ENCODE data around the gene DENR. TPM values are rescaled to one million over a fixed set of nuclear protein-coding genes. Genes with fewer than 3 reads are reported as not detected.
A peak's percentile ranks its signal among the peaks of the same experiment; 100 is the strongest.

DENR gene
- polyA plus RNA-seq, 1 donor from 2014 or later = 85.1 TPM

GRCh38 chr12:122793685-122794106 lies 41.1 kb downstream of the DENR start:
- H3K36me3 ChIP-seq (ENCODE audit: insufficient read depth, low read length) = no peaks in the 10 kb centered on the region
- H3K9me2 ChIP-seq (ENCODE audit: insufficient read depth, low read length) = no peaks in the 10 kb centered on the region
- peak; percentile 83 for TF ChIP-seq CTCF (IDR thresholded peaks at IDR 0.05; ENCODE audit: poor library complexity, severe bottlenecking)
- TF ChIP-seq EP300 (conservative IDR thresholded peaks at IDR 0.05; ENCODE audit: poor library complexity, severe bottlenecking) = no peak
- TF ChIP-seq SMC3 (conservative IDR thresholded peaks at IDR 0.05; ENCODE audit: poor library complexity) = peak; percentile 84
- TF ChIP-seq MXI1 (conservative IDR thresholded peaks at IDR 0.05; ENCODE audit: poor library complexity, severe bottlenecking) = no peak
- no peak for TF ChIP-seq TAF1 (IDR thresholded peaks at IDR 0.05; ENCODE audit: low read depth)
- peak; percentile 81 for TF ChIP-seq RAD21 (conservative IDR thresholded peaks at IDR 0.05)
- TF ChIP-seq, protein P1, sequence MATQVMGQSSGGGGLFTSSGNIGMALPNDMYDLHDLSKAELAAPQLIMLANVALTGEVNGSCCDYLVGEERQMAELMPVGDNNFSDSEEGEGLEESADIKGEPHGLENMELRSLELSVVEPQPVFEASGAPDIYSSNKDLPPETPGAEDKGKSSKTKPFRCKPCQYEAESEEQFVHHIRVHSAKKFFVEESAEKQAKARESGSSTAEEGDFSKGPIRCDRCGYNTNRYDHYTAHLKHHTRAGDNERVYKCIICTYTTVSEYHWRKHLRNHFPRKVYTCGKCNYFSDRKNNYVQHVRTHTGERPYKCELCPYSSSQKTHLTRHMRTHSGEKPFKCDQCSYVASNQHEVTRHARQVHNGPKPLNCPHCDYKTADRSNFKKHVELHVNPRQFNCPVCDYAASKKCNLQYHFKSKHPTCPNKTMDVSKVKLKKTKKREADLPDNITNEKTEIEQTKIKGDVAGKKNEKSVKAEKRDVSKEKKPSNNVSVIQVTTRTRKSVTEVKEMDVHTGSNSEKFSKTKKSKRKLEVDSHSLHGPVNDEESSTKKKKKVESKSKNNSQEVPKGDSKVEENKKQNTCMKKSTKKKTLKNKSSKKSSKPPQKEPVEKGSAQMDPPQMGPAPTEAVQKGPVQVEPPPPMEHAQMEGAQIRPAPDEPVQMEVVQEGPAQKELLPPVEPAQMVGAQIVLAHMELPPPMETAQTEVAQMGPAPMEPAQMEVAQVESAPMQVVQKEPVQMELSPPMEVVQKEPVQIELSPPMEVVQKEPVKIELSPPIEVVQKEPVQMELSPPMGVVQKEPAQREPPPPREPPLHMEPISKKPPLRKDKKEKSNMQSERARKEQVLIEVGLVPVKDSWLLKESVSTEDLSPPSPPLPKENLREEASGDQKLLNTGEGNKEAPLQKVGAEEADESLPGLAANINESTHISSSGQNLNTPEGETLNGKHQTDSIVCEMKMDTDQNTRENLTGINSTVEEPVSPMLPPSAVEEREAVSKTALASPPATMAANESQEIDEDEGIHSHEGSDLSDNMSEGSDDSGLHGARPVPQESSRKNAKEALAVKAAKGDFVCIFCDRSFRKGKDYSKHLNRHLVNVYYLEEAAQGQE (IDR thresholded peaks at IDR 0.05; ENCODE audit: borderline replicate concordance) = no peak
- no peaks in the 10 kb centered on the region for H3K9me3 ChIP-seq (ENCODE audit: low read length)
- no peak overlapping the region for H3K27ac ChIP-seq (ENCODE audit: low read length)
- H2AFZ ChIP-seq (ENCODE audit: low read depth, low read length) = no peak overlapping the region
- H4K20me1 ChIP-seq (ENCODE audit: insufficient read depth) = no peaks in the 10 kb centered on the region
- H3K4me3 ChIP-seq (ENCODE audit: low read length) = no peak overlapping the region
- H3K4me2 ChIP-seq (ENCODE audit: low read length) = no peak overlapping the region
- no peaks in the 10 kb centered on the region for H3K27me3 ChIP-seq (ENCODE audit: insufficient read depth, low read depth, low read length)
- no peak overlapping the region for H3K9ac ChIP-seq (ENCODE audit: low read length)
- H3F3A ChIP-seq (ENCODE audit: insufficient read depth, low read length, poor library complexity, severe bottlenecking) = no peaks in the 10 kb centered on the region
- no peaks in the 10 kb centered on the region for H3K79me2 ChIP-seq (replicated peaks; ENCODE audit: insufficient read depth, low read length)

DNA sequence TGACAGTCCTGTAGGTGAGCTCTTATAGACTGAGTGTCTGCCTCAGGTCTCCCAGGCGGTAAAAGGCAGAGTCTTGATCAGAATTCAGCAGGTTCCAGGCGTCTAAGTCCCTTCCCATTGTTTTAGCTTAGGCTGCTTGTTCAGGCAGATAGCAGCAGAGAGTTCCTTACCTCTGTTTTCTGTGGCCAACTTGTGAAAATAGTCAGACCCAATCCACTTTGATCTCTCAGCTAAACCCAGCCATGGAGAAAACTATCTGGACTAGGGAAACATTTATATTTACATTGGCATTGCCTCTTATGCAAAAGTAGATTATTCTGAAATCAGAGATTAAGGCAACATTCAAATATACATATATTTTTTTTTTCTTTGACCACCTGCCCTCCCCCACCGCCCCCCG lies 43.2 kb downstream of the DENR start:
- Histone ChIP-seq H3K27me3 (ENCODE audit: insufficient read depth, low read depth, low read length) (no peaks in the 10 kb centered on the region), H3F3A (ENCODE audit: insufficient read depth, low read length, poor library complexity, severe bottlenecking) (no peaks in the 10 kb centered on the region)
- TF ChIP-seq POLR2AphosphoS5 (IDR thresholded peaks at IDR 0.05) = no peak

DNA sequence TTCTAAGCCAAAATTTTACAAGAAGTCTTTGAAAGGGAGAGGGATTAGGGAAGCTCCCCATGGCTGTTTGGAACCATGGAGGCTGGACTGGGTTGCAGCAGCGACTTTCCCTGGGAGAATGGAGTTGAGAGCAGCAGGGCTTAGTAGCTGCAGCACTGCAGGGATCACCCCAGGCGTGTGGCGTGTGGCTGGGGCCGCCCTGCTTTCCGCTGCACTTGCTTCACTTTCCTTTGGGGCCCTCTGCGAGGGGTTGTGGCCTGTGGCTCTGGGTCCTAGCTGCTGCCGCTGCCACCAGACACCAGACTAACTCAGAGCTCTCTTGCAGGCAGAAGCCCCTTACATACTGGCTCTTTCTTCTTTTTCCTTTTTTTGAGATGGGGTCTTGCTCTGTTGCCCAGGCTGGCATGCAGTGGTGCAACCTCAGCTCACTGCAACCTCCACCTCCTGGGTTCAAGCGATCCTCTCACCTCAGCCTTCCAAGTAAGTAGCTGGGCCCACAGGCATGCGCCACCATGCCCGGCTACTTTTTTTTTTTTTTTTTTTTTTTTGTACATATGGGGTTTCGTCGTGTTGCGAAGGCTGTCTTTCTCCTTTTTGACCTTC lies 47.1 kb downstream of the DENR start:
- Histone ChIP-seq H3K36me3 (ENCODE audit: insufficient read depth, low read length) (no peaks in the 10 kb centered on the region), H3K27ac (ENCODE audit: low read length) (no peak overlapping the region), H3K9me3 (ENCODE audit: low read length) (no peaks in the 10 kb centered on the region), H3K4me3 (ENCODE audit: low read length) (no peak overlapping the region), H3K27me3 (ENCODE audit: insufficient read depth, low read depth, low read length) (no peaks in the 10 kb centered on the region), H3K9me2 (ENCODE audit: insufficient read depth, low read length) (no peaks in the 10 kb centered on the region), H3K9ac (ENCODE audit: low read length) (no peak overlapping the region), H3K4me2 (ENCODE audit: low read length) (no peak overlapping the region), H4K20me1 (ENCODE audit: insufficient read depth) (no peaks in the 10 kb centered on the region), H3K79me2 (replicated peaks; ENCODE audit: insufficient read depth, low read length) (no peaks in the 10 kb centered on the region), H3F3A (ENCODE audit: insufficient read depth, low read length, poor library complexity, severe bottlenecking) (no peaks in the 10 kb centered on the region), H2AFZ (ENCODE audit: low read depth, low read length) (no peak overlapping the region)
- TF ChIP-seq MXI1 (conservative IDR thresholded peaks at IDR 0.05; ENCODE audit: poor library complexity, severe bottlenecking) (no peak), EZH2 (IDR thresholded peaks at IDR 0.05; ENCODE audit: borderline replicate concordance, insufficient read depth, low read length, poor library complexity, severe bottlenecking) (no peak), RAD21 (conservative IDR thresholded peaks at IDR 0.05) (no peak), CTCF (IDR thresholded peaks at IDR 0.05; ENCODE audit: poor library complexity, severe bottlenecking) (no peak), EP300 (conservative IDR thresholded peaks at IDR 0.05; ENCODE audit: poor library complexity, severe bottlenecking) (no peak), SMC3 (conservative IDR thresholded peaks at IDR 0.05; ENCODE audit: poor library complexity) (no peak), POLR2AphosphoS5 (IDR thresholded peaks at IDR 0.05) (no peak), TAF1 (IDR thresholded peaks at IDR 0.05; ENCODE audit: low read depth) (no peak)
- TF ChIP-seq, protein P1 (IDR thresholded peaks at IDR 0.05; ENCODE audit: borderline replicate concordance) = no peak

More for the DNA sequence above, 43.2 kb downstream of the DENR start:
- Histone ChIP-seq H3K79me2 (replicated peaks; ENCODE audit: insufficient read depth, low read length) (no peaks in the 10 kb centered on the region), H4K20me1 (ENCODE audit: insufficient read depth) (no peaks in the 10 kb centered on the region), H2AFZ (ENCODE audit: low read depth, low read length) (no peak overlapping the region), H3K9me2 (ENCODE audit: insufficient read depth, low read length) (no peaks in the 10 kb centered on the region), H3K27ac (ENCODE audit: low read length) (no peak overlapping the region), H3K9ac (ENCODE audit: low read length) (no peak overlapping the region), H3K9me3 (ENCODE audit: low read length) (no peaks in the 10 kb centered on the region), H3K4me3 (ENCODE audit: low read length) (no peak overlapping the region), H3K36me3 (ENCODE audit: insufficient read depth, low read length) (no peaks in the 10 kb centered on the region), H3K4me2 (ENCODE audit: low read length) (no peak overlapping the region)

Data from neural cell (in vitro differentiated cells).